ENCODE data around the gene PTPRK.

Gene PTPRK

DNA sequence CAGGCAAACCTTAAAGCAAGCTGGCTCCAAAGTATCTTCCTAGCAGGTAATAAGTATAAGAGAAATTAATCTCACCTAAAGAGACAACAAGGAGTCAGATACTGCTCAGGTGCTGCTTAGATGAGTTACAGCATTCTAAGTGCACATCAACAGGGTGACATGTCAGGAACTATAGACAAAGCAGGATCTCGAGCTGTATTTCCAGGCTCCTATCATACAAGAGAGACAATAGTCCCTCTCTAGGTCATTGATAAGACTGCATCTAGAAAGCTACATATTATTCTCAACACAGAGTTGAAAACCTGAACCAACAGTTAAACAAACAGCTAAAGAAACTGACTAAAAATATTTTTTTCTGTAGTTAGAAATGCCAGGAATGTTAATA is 3.9 kb downstream of the PTPRK start:
- no peaks in the 10 kb centered on the region for H3K9me3 ChIP-seq
- no peaks in the 10 kb centered on the region for H3K36me3 ChIP-seq
- peaks cover 60% of the 10 kb centered on the region for H3K27me3 ChIP-seq
- no peak overlapping the region for H3K4me3 ChIP-seq (ENCODE audit: low read depth in 1 of 2, low read length in 1 of 2)
- TF ChIP-seq, protein P1, sequence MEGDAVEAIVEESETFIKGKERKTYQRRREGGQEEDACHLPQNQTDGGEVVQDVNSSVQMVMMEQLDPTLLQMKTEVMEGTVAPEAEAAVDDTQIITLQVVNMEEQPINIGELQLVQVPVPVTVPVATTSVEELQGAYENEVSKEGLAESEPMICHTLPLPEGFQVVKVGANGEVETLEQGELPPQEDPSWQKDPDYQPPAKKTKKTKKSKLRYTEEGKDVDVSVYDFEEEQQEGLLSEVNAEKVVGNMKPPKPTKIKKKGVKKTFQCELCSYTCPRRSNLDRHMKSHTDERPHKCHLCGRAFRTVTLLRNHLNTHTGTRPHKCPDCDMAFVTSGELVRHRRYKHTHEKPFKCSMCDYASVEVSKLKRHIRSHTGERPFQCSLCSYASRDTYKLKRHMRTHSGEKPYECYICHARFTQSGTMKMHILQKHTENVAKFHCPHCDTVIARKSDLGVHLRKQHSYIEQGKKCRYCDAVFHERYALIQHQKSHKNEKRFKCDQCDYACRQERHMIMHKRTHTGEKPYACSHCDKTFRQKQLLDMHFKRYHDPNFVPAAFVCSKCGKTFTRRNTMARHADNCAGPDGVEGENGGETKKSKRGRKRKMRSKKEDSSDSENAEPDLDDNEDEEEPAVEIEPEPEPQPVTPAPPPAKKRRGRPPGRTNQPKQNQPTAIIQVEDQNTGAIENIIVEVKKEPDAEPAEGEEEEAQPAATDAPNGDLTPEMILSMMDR (IDR thresholded peaks at IDR 0.05): no peak
- H3K4me1 ChIP-seq (ENCODE audit: control insufficient read depth in 1 of 2, insufficient read depth in 1 of 2, low read depth in 1 of 2, low read length in 1 of 2): peaks cover 0 to 9% of the 10 kb centered on the region in 2 experiments
- H3K27ac ChIP-seq: no peak overlapping the region

DNA sequence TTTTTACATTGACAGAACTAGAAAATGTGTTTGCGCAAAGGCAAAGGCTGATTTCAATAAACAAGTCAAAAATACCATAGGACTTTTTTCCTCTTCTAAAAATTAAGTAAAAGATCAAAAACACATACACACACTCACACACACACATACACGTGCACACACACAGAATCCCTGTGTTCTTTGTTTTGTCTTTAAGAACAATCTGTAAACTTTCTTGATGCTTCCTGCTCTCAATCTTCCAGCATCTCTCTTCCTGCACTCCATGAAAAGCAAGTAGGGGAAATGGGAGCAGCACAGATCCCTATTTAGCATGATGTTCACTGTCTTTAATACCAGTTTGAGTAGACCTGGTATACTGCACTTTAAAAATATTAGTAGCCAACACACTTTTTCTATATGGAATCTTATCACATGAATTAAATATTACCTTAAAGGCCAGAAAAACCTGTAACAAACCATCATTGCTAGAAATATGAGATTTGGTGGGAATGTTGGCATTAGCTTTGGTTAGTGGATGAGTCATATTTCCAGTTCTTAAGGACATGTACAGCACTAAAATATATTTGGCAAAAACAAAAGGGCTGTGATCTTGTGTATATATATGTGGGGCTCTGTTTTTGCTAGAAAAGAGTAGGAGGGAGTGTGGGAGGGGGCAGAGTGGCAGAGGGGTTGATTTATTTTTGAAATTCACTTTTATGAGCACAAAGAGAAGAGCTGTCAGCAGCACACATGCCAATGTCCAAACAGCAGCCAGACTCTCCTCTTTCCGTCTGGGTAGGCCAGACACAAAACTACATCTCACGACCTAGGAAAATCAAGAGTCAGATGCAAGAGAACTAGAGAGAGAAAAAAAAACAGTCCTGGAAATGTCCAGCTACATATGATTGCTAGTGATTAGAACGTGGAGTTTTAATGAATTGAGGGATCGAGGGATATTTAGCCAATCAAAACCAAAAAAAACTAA is 4.6 kb downstream of the PTPRK start:
- Histone ChIP-seq H3K36me3 (no peaks in the 10 kb centered on the region), H3K27ac (no peak overlapping the region), H3K9me3 (no peaks in the 10 kb centered on the region), H3K4me1 (ENCODE audit: control insufficient read depth in 1 of 2, insufficient read depth in 1 of 2, low read depth in 1 of 2, low read length in 1 of 2) (peaks cover 0 to 9% of the 10 kb centered on the region in 2 experiments), H3K27me3 (peaks cover 53% of the 10 kb centered on the region), H3K4me3 (ENCODE audit: low read depth in 1 of 2, low read length in 1 of 2) (no peak overlapping the region)
- TF ChIP-seq, protein P1 (IDR thresholded peaks at IDR 0.05): no peak

DNA sequence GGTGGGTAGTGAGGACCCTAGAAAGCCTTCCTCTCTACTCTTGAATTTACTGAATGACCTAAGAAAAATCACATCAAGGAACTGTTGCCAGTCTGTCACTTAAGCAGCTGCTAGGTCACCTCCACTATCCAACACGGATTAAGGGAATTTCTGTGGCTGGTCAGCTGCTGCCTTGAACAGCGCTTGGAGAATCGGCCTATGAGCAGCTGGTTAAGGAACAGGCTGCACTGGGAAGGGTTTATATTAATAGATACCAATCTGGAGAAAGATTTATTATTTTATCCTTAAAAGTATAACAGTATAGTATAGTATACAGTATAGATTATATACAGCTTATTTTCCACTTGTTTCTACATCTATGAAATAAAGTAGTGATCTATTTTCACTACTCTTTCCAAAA is 6.5 kb downstream of the PTPRK start:
- TF ChIP-seq, protein P1 (IDR thresholded peaks at IDR 0.05): no peak
- Histone ChIP-seq H3K9me3 (no peaks in the 10 kb centered on the region), H3K27me3 (peaks cover 34% of the 10 kb centered on the region), H3K4me3 (ENCODE audit: low read depth in 1 of 2, low read length in 1 of 2) (no peak overlapping the region), H3K36me3 (no peaks in the 10 kb centered on the region), H3K27ac (no peak overlapping the region), H3K4me1 (ENCODE audit: control insufficient read depth in 1 of 2, insufficient read depth in 1 of 2, low read depth in 1 of 2, low read length in 1 of 2) (no peaks in the 10 kb centered on the region)

DNA sequence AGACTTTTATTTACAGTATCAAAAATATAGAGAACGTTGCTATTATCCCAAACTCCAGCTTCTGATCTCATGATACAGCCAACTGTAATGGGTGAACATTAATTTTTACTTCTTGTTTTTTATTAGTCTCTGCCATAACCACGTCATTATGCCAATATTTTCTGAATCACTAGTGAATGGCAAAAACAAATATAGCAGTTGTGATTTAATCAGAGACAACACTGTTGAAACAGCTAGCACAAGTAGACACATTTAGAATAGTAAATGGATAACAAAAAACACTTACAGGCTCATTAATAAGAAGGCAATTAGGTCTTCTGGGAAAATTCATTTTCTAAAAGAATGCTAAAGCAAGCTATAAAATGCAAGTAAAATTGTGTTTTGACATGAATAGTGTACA is 8.1 kb downstream of the PTPRK start:
- H3K36me3 ChIP-seq: no peaks in the 10 kb centered on the region
- H3K27ac ChIP-seq: no peak overlapping the region
- no peak overlapping the region for H3K4me3 ChIP-seq (ENCODE audit: low read depth in 1 of 2, low read length in 1 of 2)
- H3K4me1 ChIP-seq (ENCODE audit: control insufficient read depth in 1 of 2, insufficient read depth in 1 of 2, low read depth in 1 of 2, low read length in 1 of 2): no peaks in the 10 kb centered on the region
- TF ChIP-seq, protein P1 (IDR thresholded peaks at IDR 0.05): no peak
- H3K27me3 ChIP-seq: peaks cover 18% of the 10 kb centered on the region
- H3K9me3 ChIP-seq: no peaks in the 10 kb centered on the region

DNA sequence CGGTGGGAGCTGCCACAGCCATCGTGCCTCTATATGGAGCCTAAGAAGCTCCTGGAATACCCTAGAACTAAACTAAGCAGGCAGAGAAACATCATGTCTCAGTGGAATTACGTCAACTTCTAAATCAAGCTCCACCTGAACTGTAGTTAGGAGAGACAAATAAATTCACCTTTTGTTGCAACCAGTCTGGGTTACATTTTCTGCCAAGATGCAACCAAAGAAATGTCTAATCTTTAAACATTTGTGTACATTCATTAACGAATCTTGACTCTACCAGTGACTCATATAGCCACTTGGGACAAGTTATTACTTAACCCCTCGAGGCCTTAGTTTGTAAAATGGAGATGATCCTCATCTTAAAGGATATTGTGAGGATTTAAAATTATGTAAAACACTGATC is 8.9 kb downstream of the PTPRK start:
- no peaks in the 10 kb centered on the region for H3K9me3 ChIP-seq
- H3K27ac ChIP-seq: no peak overlapping the region
- H3K27me3 ChIP-seq: peaks cover 10% of the 10 kb centered on the region
- H3K4me3 ChIP-seq (ENCODE audit: low read depth in 1 of 2, low read length in 1 of 2): no peak overlapping the region
- no peaks in the 10 kb centered on the region for H3K4me1 ChIP-seq (ENCODE audit: control insufficient read depth in 1 of 2, insufficient read depth in 1 of 2, low read depth in 1 of 2, low read length in 1 of 2)
- TF ChIP-seq, protein P1 (IDR thresholded peaks at IDR 0.05): no peak
- H3K36me3 ChIP-seq: no peaks in the 10 kb centered on the region

Data from neutrophil (primary cell).